Aorta (tissue), 5 donors: ENCODE data around the gene WIPF3. TPM values are rescaled to one million over a fixed set of nuclear protein-coding genes. Genes with fewer than 3 reads are reported as not detected.

Experiments used
- ATAC-seq: fragments of 200-7000 bp; cut with Tn5 transposase; one replicate; pipeline ENCODE4 v1.9.1; 2022; ENCODE audit warnings: moderate library complexity; ENCODE audit not compliant: low FRiP score
- DNase-seq, 2 donors: peaks; one replicate each; pipeline ENCODE4 v3.0.0-alpha.2; 2020
- H3K27ac ChIP-seq, 2 donors: one replicate each; pipeline ENCODE4 v1.5.1; 2013; ENCODE audit warnings: low read length in 2 of 2, mild to moderate bottlenecking in 2 of 2, moderate library complexity in 2 of 2, control low read depth in 1 of 2, inconsistent platforms in 1 of 2, low read depth in 1 of 2
- H3K27me3 ChIP-seq, 2 donors: one replicate each; pipeline ENCODE4 v1.6.1; 2013; ENCODE audit warnings: control low read depth in 1 of 2, low read length in 1 of 2, mild to moderate bottlenecking in 1 of 2, moderate library complexity in 1 of 2; ENCODE audit not compliant: insufficient read depth in 2 of 2, control insufficient read depth in 1 of 2
- H3K36me3 ChIP-seq, 2 donors: one replicate each; pipeline ENCODE4 v1.6.1; 2013; ENCODE audit warnings: control low read depth in 1 of 2, low read length in 1 of 2, mild to moderate bottlenecking in 1 of 2; ENCODE audit not compliant: insufficient read depth in 2 of 2, control insufficient read depth in 1 of 2
- H3K4me1 ChIP-seq, 2 donors: one replicate each; pipeline ENCODE4 v1.6.1; 2013; ENCODE audit warnings: low read length in 2 of 2, control low read depth in 1 of 2, mild to moderate bottlenecking in 1 of 2, moderate library complexity in 1 of 2; ENCODE audit not compliant: insufficient read depth in 2 of 2, control insufficient read depth in 1 of 2
- H3K4me3 ChIP-seq, 2 donors: one replicate each; pipeline ENCODE4 v1.5.1; 2013; ENCODE audit warnings: low read length in 2 of 2, control low read depth in 1 of 2, mild to moderate bottlenecking in 1 of 2
- H3K9me3 ChIP-seq: one replicate; pipeline ENCODE4 v1.6.1; 2013; ENCODE audit warnings: mild to moderate bottlenecking, low read length; ENCODE audit not compliant: control insufficient read depth
- WGBS, 2 donors: extraction: QIAGEN DNeasy Blood & Tissue Kit; methylation state at CpG; one replicate each; pipeline ENCODE4 v1.1.7; 2013; 5-methylcytosine and 5-hydroxymethylcytosine counted together
- intact Hi-C, 2 donors: fragments of 100-400 bp; cut with DNase I; formaldehyde crosslinking; loops; one replicate each; pipeline versions ENCODE4 v1.14.2 to v1.15.0; 2022
- polyA plus RNA-seq, 2 donors: library from polyadenylated mRNA; stranded (reverse); fragments of 200-250 nt; gene quantifications; one replicate each; pipeline ENCODE4 v1.2.3, GENCODE V29; 2013
- total RNA-seq, 2 donors: library from RNA; stranded (reverse); fragmentation: NEBNext Ultra II Directional; extraction: Animal tissue kit (Norgen Biotek cat#: 25700); gene quantifications; one replicate each; pipeline ENCODE4 v1.2.1, GENCODE V29; 2021
- donor health status: healthy with polysubstance abuse.
- donor health status: Bipolar disorder and iron deficiency.
- donor health status: DM: no; HTN: no; CAD: no.
- donor health status: DM: no; HTN: no; CAD: no.
- donor health status: DM: yes; HTN: yes; CAD: no.

The WIPF3 gene
- total and polyA plus RNA-seq, 4 donors, result 2.1 to 4.3 (median 2.9) TPM

DNA sequence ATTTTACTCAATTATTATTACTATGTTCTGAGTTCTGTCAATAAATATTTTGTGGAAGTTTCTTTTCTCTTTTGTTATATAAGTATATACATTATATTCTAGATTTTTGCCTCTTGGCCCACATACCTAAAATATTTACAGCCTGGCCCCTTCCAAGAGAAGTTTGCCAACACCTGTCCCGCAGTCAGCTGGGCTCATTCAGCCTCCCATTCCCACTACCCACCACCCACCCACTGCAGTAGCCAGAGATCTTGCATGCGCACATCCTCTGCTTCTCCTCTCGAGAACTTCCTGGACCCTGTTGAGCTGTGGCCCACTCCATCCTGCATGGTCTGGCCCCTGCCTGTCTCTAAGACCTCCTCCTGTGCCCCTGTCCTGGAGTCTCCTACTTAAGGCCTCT, 33.6 kb downstream of the WIPF3 start:
- no peak overlapping the region for H3K4me3 ChIP-seq
- H3K9me3 ChIP-seq, result no peaks in the 10 kb centered on the region
- H3K27me3 ChIP-seq, result no peaks in the 10 kb centered on the region
- WGBS, 2 donors, result 87 to 93% methylated on average over 3 of the region's 3 CpGs
- no peaks in the 10 kb centered on the region for H3K36me3 ChIP-seq
- no peak overlapping the region for H3K27ac ChIP-seq
- intact Hi-C loops, result no loop called here
- H3K4me1 ChIP-seq, result no peaks in the 10 kb centered on the region
- ATAC-seq, result no peak
- DNase-seq, result no peak

- H3K9me3 ChIP-seq, result no peaks in the 10 kb centered on the region
- H3K27me3 ChIP-seq, result no peaks in the 10 kb centered on the region
- H3K4me1 ChIP-seq, result no peaks in the 10 kb centered on the region
- H3K27ac ChIP-seq, result no peak overlapping the region
- no peak for ATAC-seq
- no peaks in the 10 kb centered on the region for H3K36me3 ChIP-seq
- no peak overlapping the region for H3K4me3 ChIP-seq
- WGBS, 2 donors, result 88 to 90% methylated on average over 6 of the region's 6 CpGs
- intact Hi-C loops, result no loop called here
- DNase-seq, result no peak
These were observed 34.4 kb downstream of the WIPF3 start for GRCh38 chr7:29840701-29841100.

DNA sequence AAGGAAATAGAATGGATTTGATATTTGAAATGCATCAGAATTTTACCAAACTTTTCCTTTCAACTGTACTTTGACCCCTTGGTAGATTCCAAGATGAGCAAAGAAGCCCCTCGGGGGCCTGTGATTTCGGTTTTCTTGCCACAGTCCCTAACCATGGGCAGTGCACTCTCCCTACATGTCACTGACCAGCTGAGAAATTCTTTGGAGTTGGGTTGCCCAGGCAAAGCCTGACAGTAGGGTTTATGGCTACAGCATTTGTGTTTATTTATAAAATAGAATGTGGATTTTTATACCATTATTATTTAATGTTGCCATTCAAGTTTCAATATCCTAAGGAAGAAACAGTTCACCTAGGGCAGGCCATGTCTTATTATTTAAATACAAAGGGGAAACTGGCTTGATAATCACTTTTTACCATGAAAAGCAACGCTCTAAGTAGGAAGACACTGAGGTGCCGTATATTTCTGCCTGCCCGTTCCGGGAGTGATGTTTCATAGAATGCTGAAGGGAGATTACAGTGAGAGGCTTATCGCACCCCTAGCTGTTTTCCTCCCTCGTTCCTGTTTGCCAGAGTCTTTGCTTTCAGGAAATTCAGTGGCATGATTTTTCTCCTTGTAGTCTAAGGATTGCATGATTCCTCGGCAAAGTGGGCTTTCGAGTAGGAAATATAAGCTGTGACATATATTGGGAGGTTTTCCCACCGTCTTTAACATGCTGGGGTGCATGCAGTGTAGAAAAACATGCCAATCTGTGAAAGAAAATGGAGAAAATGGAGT, 35.8 kb downstream of the WIPF3 start:
- WGBS, 2 donors, result 73 to 86% methylated on average over 11 of the region's 11 CpGs
- intact Hi-C loops, result no loop called here
- H3K27me3 ChIP-seq, result no peaks in the 10 kb centered on the region
- H3K36me3 ChIP-seq, result no peaks in the 10 kb centered on the region
- H3K4me1 ChIP-seq, result no peaks in the 10 kb centered on the region
- H3K27ac ChIP-seq, result no peak overlapping the region
- DNase-seq, result no peak
- H3K9me3 ChIP-seq, result no peaks in the 10 kb centered on the region
- H3K4me3 ChIP-seq, result no peak overlapping the region
- no peak for ATAC-seq

DNA sequence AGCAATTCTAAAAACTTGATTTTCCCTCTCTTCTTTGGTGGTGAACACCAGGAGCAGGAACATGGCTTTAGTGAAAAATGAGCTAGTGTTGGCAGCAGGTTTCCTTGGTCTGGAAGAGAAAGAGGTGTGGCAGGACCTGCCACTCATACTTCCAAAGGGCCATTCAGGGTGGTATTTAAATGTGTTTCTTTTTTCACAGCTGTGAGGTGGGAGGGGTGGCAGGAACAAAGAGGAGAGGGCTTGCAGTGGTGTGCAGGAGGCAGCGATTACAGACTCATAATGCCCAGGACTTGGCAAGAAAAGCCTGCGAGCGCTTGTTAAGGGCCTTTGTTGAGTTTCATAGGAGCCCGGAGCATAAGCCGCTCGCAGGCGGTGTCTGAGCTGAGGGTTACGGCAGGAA, 36.8 kb downstream of the WIPF3 start:
- H3K27ac ChIP-seq, result no peak overlapping the region
- H3K4me3 ChIP-seq, result no peak overlapping the region
- no peaks in the 10 kb centered on the region for H3K9me3 ChIP-seq
- H3K27me3 ChIP-seq, result no peaks in the 10 kb centered on the region
- WGBS, 2 donors, result 81 to 86% methylated on average over 8 of the region's 8 CpGs
- no peak for DNase-seq
- intact Hi-C loops, result no loop called here
- ATAC-seq, result no peak
- no peaks in the 10 kb centered on the region for H3K36me3 ChIP-seq
- H3K4me1 ChIP-seq, result no peaks in the 10 kb centered on the region

GRCh38 chr7:29843726-29844125, 37.4 kb downstream of the WIPF3 start:
- H3K27ac ChIP-seq, result no peak overlapping the region
- DNase-seq (no peak), ATAC-seq (no peak)
- WGBS, 2 donors, result 79% methylated on average over 4 of the region's 4 CpGs
- H3K36me3 ChIP-seq, result no peaks in the 10 kb centered on the region
- intact Hi-C loops, result no loop called here
- no peak overlapping the region for H3K4me3 ChIP-seq
- no peaks in the 10 kb centered on the region for H3K27me3 ChIP-seq
- H3K4me1 ChIP-seq, result no peaks in the 10 kb centered on the region
- no peaks in the 10 kb centered on the region for H3K9me3 ChIP-seq

GRCh38 chr7:29844559-29844958, 38.3 kb downstream of the WIPF3 start:
- ATAC-seq (no peak), DNase-seq (no peak)
- H3K27me3 ChIP-seq, result no peaks in the 10 kb centered on the region
- intact Hi-C loops, result no loop called here
- no peak overlapping the region for H3K4me3 ChIP-seq
- no peak overlapping the region for H3K27ac ChIP-seq
- no peaks in the 10 kb centered on the region for H3K9me3 ChIP-seq
- H3K4me1 ChIP-seq, result no peaks in the 10 kb centered on the region
- WGBS, 2 donors, result 88 to 90% methylated on average over 9 of the region's 9 CpGs
- no peaks in the 10 kb centered on the region for H3K36me3 ChIP-seq

DNA sequence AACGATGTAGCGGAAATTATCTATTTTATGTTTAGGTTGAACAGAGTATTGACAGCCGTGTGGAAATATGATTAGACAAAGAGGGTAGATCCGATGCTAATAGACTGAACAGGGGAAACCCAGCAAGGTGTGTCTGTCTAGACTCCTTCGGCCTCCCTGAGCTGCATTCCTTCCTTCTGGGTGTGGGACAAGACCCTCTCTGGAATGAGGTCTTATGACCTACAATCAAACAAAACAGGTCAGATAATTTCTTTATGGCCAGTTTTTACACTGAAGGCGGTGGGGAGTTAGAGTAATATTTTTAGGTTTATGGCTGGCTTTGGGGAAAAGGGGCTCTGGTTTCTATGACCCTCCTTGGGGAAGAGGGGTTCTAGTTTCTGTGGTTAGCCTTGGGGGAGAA, 41.2 kb downstream of the WIPF3 start:
- no peak overlapping the region for H3K4me3 ChIP-seq
- no peak overlapping the region for H3K27ac ChIP-seq
- DNase-seq (no peak), ATAC-seq (no peak)
- WGBS, 2 donors, result 97 to 98% methylated on average over 6 of the region's 6 CpGs
- intact Hi-C loops, result no loop called here
- no peaks in the 10 kb centered on the region for H3K9me3 ChIP-seq
- H3K4me1 ChIP-seq, result no peaks in the 10 kb centered on the region
- H3K27me3 ChIP-seq, result no peaks in the 10 kb centered on the region
- no peaks in the 10 kb centered on the region for H3K36me3 ChIP-seq

- ATAC-seq (no peak), DNase-seq (no peak)
- Histone ChIP-seq H3K27ac (no peak overlapping the region), H3K4me3 (no peak overlapping the region), H3K36me3 (no peaks in the 10 kb centered on the region), H3K4me1 (no peaks in the 10 kb centered on the region), H3K9me3 (no peaks in the 10 kb centered on the region), H3K27me3 (no peaks in the 10 kb centered on the region)
- 81 to 84% methylated on average over 3 of the region's 3 CpGs for WGBS, 2 donors
- intact Hi-C loops, result no loop called here
These were observed 41.6 kb downstream of the WIPF3 start for GRCh38 chr7:29847916-29848315.

DNA sequence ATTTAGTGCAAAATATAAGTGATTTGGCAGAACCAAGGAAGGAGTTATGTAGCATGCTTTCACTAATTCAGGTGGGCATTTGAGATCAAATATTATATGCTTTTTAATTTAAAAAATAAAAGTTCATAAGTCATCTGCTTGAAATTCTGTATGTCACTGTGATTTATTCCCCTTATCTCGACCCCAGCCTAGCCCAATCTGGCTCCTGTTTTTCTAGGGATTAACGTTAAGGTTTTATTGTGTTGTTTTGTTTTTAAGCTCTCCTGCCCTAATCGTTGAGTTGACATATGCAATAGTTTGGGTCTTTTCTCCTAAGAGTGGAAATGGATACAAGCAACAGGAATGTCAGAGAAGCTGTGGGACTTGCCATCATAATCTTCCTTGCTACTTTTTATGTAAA, 42.6 kb downstream of the WIPF3 start:
- no peak overlapping the region for H3K4me3 ChIP-seq
- no peaks in the 10 kb centered on the region for H3K36me3 ChIP-seq
- DNase-seq, result no peak
- 37 to 44% methylated on average over 3 of the region's 3 CpGs for WGBS, 2 donors
- no peak for ATAC-seq
- H3K4me1 ChIP-seq, result no peaks in the 10 kb centered on the region
- no peak overlapping the region for H3K27ac ChIP-seq
- no peaks in the 10 kb centered on the region for H3K27me3 ChIP-seq
- intact Hi-C loops, result no loop called here
- H3K9me3 ChIP-seq, result no peaks in the 10 kb centered on the region
